Activated CD8-positive, alpha-beta memory T cell treated with anti-CD3 and anti-CD28 coated beads for 24 hours (primary cell): ENCODE measurements around the gene BRD7.
"Not testable (repeated sequence)": the region's sequence is repeated elsewhere in the genome, so short reads cannot be mapped to it uniquely, and the experiment has no call there.

Experiments
- DNase-seq: peaks from one replicate; pipeline ENCODE4 v3.0.0-alpha.2; 2020

BRD7 gene

GRCh38 chr16:50354629-50355456, 13.9 kb downstream of the BRD7 start:
- DNase-seq, result no peak

- no peak for DNase-seq
Observed at GRCh38 chr16:50354082-50354481, 14.7 kb downstream of the BRD7 start.

GRCh38 chr16:50351952-50352351, 16.8 kb downstream of the BRD7 start:
- DNase-seq, result no peak

GRCh38 chr16:50351116-50351515, 17.7 kb downstream of the BRD7 start:
- DNase-seq, result no peak

GRCh38 chr16:50345210-50345609, 23.6 kb downstream of the BRD7 start:
- DNase-seq, result not testable (repeated sequence)

GRCh38 chr16:50343566-50343965, 25.2 kb downstream of the BRD7 start:
- not testable (repeated sequence) for DNase-seq

GRCh38 chr16:50340578-50340977, 28.2 kb downstream of the BRD7 start:
- DNase-seq, result no peak

GRCh38 chr16:50338371-50339231, 30.2 kb downstream of the BRD7 start:
- no peak for DNase-seq

- DNase-seq, result no peak
Observed at GRCh38 chr16:50336884-50337283, 31.9 kb downstream of the BRD7 start.

GRCh38 chr16:50335196-50335958, 33.4 kb downstream of the BRD7 start:
- DNase-seq, result no peak

- no peak for DNase-seq
Observed at GRCh38 chr16:50334106-50334975, 34.4 kb downstream of the BRD7 start.

- no peak for DNase-seq
Observed at GRCh38 chr16:50332599-50332998, 36.2 kb downstream of the BRD7 start.

GRCh38 chr16:50331570-50331969, 37.2 kb downstream of the BRD7 start:
- DNase-seq, result no peak

- DNase-seq, result no peak
Observed at GRCh38 chr16:50329446-50330189, 39.2 kb downstream of the BRD7 start.

- peak; percentile 74 for DNase-seq
Observed at GRCh38 chr16:50326835-50327465, 41.8 kb downstream of the BRD7 start.

GRCh38 chr16:50326264-50326663, 42.5 kb downstream of the BRD7 start:
- no peak for DNase-seq

GRCh38 chr16:50324345-50324744, 44.4 kb downstream of the BRD7 start:
- DNase-seq, result no peak

- DNase-seq, result no peak
Observed at GRCh38 chr16:50323335-50324011, 45.3 kb downstream of the BRD7 start.

GRCh38 chr16:50322333-50322732, 46.5 kb downstream of the BRD7 start:
- DNase-seq, result no peak

- no peak for DNase-seq
Observed at GRCh38 chr16:50320310-50320709, 48.5 kb downstream of the BRD7 start.
